GM19099 (cell line): ENCODE results near the gene HOXB3.

ENCODE experiments used
- POLR2A ChIP-seq: IDR thresholded peaks from 3 replicates; pipeline ENCODE4 v1.6.1; 2011; ENCODE audit warnings: low read depth; ENCODE audit not compliant: insufficient read length; ENCODE audit errors: extremely low read depth

Gene HOXB3

GRCh38 chr17:48610282-48611211, 20.5 kb upstream of the HOXB3 start, which contains the start of gene HOXB7:
Gene HOXB7 (minus strand): TSS chr17:48611017. CDS start chr17:48610918, 99 bp downstream.
- no peak for TF ChIP-seq POLR2A

- no peak for TF ChIP-seq POLR2A
Measured at GRCh38 chr17:48609759-48610281, 19.8 kb upstream of the HOXB3 start.

- TF ChIP-seq POLR2A, result no peak
Measured at GRCh38 chr17:48609033-48609432, 19.0 kb upstream of the HOXB3 start.

- TF ChIP-seq POLR2A, result no peak
Measured at GRCh38 chr17:48608494-48608834, 18.4 kb upstream of the HOXB3 start.

GRCh38 chr17:48606892-48607614, 17.0 kb upstream of the HOXB3 start:
- TF ChIP-seq POLR2A, result no peak

- no peak for TF ChIP-seq POLR2A
Measured at GRCh38 chr17:48605991-48606891, 16.2 kb upstream of the HOXB3 start.

GRCh38 chr17:48605409-48605919, 15.4 kb upstream of the HOXB3 start:
- TF ChIP-seq POLR2A, result no peak

GRCh38 chr17:48604770-48605329, 14.8 kb upstream of the HOXB3 start, which contains the start of gene HOXB6:
Gene HOXB6 (minus strand): TSS chr17:48604986. CDS start chr17:48598150, 6,836 bp downstream.
- TF ChIP-seq POLR2A, result no peak

GRCh38 chr17:48603959-48604769, 14.1 kb upstream of the HOXB3 start:
- TF ChIP-seq POLR2A, result no peak

GRCh38 chr17:48601539-48602425, 11.7 kb upstream of the HOXB3 start:
- no peak for TF ChIP-seq POLR2A

GRCh38 chr17:48601207-48601538, 11.1 kb upstream of the HOXB3 start:
- no peak for TF ChIP-seq POLR2A
